ENCODE results near the gene CLDN6. TPM values are rescaled to one million over a fixed set of nuclear protein-coding genes. Genes with fewer than 3 reads are reported as not detected.

Gene CLDN6
- total RNA-seq, 3 donors from 2014 or later (not counting 1 experiment from before 2014, with no cell fraction given), result not detected

DNA sequence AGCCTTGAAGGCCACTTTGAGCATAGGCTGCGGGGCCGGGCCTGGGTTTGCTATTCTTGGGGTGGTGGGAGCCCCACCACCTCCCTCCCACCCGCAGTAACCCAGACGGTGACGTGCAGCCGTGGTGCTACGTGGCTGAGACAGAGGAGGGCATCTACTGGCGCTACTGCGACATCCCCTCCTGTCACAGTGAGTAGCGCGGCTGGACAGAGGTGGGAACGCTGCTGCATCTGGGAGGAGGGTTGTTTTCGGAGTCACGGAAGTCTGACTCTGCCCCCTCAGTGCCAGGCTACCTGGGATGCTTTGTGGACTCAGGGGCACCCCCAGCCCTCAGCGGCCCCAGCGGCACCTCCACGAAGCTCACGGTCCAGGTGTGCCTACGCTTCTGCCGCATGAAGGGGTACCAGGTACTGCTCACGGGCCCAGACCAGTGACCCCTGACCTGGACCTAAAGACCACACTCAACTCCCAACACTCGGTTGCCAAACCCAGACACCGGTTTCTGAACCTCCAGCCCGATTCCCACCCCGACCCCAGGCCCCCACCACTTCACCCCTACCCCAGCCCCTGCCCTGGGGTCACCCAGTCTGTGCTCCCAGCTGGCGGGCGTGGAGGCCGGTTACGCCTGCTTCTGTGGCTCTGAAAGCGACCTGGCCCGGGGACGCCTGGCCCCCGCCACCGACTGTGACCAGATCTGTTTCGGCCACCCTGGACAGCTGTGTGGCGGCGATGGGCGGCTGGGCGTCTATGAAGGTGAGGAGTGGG lies 51.8 kb downstream of the CLDN6 start:
- intact Hi-C loops (cut with micrococcal nuclease), result no loop called here
- peaks cover 58% of the 10 kb centered on the region for H3K27me3 ChIP-seq (ENCODE audit: control insufficient read depth, insufficient read depth, low read length)
- no peak for DNase-seq

More for the DNA sequence above, 51.8 kb downstream of the CLDN6 start:
- no peak for ATAC-seq
- H3K36me3 Mint-ChIP-seq, result no peaks in the 10 kb centered on the region
- H3K27ac Mint-ChIP-seq, result no peak overlapping the region
- Histone ChIP-seq H3K36me3 (ENCODE audit: control insufficient read depth, insufficient read depth, low read length) (no peaks in the 10 kb centered on the region), H3K9me3 (ENCODE audit: control insufficient read depth, insufficient read depth, low read length) (no peaks in the 10 kb centered on the region), H3K4me3 (ENCODE audit: low read length) (no peak overlapping the region), H3K4me1 (ENCODE audit: control insufficient read depth, insufficient read depth, low read length) (peaks cover 72% of the 10 kb centered on the region), H3K27ac (ENCODE audit: low read length) (no peak overlapping the region)
- peaks cover 10 to 39% of the 10 kb centered on the region in 2 donors for H3K4me1 Mint-ChIP-seq
- H3K9me3 Mint-ChIP-seq, result no peaks in the 10 kb centered on the region
- H3K4me3 Mint-ChIP-seq, result peak overlapping the region; percentile 49
- TF ChIP-seq, protein P1, sequence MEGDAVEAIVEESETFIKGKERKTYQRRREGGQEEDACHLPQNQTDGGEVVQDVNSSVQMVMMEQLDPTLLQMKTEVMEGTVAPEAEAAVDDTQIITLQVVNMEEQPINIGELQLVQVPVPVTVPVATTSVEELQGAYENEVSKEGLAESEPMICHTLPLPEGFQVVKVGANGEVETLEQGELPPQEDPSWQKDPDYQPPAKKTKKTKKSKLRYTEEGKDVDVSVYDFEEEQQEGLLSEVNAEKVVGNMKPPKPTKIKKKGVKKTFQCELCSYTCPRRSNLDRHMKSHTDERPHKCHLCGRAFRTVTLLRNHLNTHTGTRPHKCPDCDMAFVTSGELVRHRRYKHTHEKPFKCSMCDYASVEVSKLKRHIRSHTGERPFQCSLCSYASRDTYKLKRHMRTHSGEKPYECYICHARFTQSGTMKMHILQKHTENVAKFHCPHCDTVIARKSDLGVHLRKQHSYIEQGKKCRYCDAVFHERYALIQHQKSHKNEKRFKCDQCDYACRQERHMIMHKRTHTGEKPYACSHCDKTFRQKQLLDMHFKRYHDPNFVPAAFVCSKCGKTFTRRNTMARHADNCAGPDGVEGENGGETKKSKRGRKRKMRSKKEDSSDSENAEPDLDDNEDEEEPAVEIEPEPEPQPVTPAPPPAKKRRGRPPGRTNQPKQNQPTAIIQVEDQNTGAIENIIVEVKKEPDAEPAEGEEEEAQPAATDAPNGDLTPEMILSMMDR (IDR thresholded peaks at IDR 0.05), result no peak
- WGBS (ENCODE audit: insufficient coverage), result 63% methylated on average over 38 of the region's 39 CpGs
- peaks cover 10 to 17% of the 10 kb centered on the region in 2 donors for H3K27me3 Mint-ChIP-seq (ENCODE audit: low read depth in 2 of 2)

Other genes with a start within 250 kb of the CLDN6 start
- 100 to 1,000 TPM; 146 to 207 (median 161) TPM for gene ELOB, start 240.9 kb downstream of the CLDN6 start, total RNA-seq
- gene PRSS33, start 230.6 kb downstream of the CLDN6 start, total RNA-seq, result under 1 TPM; 0.20 to 0.63 (median 0.54) TPM
- under 1 TPM in 1 of 3 donors, not detected in 2; 0.33 TPM for gene PRSS41, start 219.7 kb downstream of the CLDN6 start, total RNA-seq
- gene PRSS21, start 200.9 kb downstream of the CLDN6 start, total RNA-seq, result 1 to 10 TPM in 1 of 3 donors, under 1 TPM in 1, not detected in 1; 0.64 to 6.6 TPM
- gene ZG16B, start 187.9 kb downstream of the CLDN6 start, total RNA-seq, result 1 to 10 TPM in 2 of 3 donors, under 1 TPM in 1; 0.78 to 1.5 (median 1.1) TPM
- gene PRSS22, start 160.0 kb downstream of the CLDN6 start, total RNA-seq, result 1 to 10 TPM; 1.5 to 7.7 (median 3.3) TPM
- 10 to 100 TPM; 12.0 to 12.7 (median 12.6) TPM for gene FLYWCH2, start 135.0 kb downstream of the CLDN6 start, total RNA-seq
- 100 to 1,000 TPM in 2 of 3 donors, 10 to 100 TPM in 1; 85.1 to 148 (median 130) TPM for gene FLYWCH1, start 106.3 kb downstream of the CLDN6 start, total RNA-seq
- under 1 TPM in 1 of 3 donors, not detected in 2; 0.16 TPM for gene KREMEN2, start 53.9 kb downstream of the CLDN6 start, total RNA-seq
- 1 to 10 TPM; 2.9 to 4.4 (median 3.5) TPM for gene PAQR4, start 48.8 kb downstream of the CLDN6 start, total RNA-seq
- gene PKMYT1, start 37.7 kb downstream of the CLDN6 start, total RNA-seq, result 1 to 10 TPM; 2.6 to 5.9 (median 3.5) TPM
- gene CLDN9, start 5.3 kb downstream of the CLDN6 start, total RNA-seq, result under 1 TPM in 2 of 3 donors, not detected in 1; 0.34 to 0.35 TPM
- gene TNFRSF12A, start 2.2 kb upstream of the CLDN6 start, total RNA-seq, result 1 to 10 TPM; 2.4 to 3.7 (median 3.1) TPM
- 10 to 100 TPM; 15.4 to 21.8 (median 16.0) TPM for gene HCFC1R1, start 5.8 kb upstream of the CLDN6 start, total RNA-seq
- gene THOC6, start 5.9 kb upstream of the CLDN6 start, total RNA-seq, result 10 to 100 TPM; 17.1 to 21.5 (median 17.2) TPM
- not detected for gene BICDL2, start 18.8 kb upstream of the CLDN6 start, total RNA-seq
- 10 to 100 TPM in 1 of 3 donors, 1 to 10 TPM in 2; 2.0 to 62.2 (median 5.6) TPM for gene MMP25, start 28.4 kb upstream of the CLDN6 start, total RNA-seq
- gene IL32, start 47.5 kb upstream of the CLDN6 start, total RNA-seq, result 100 to 1,000 TPM; 305 to 562 (median 319) TPM
- under 1 TPM; 0.65 to 0.96 (median 0.77) TPM for gene ZSCAN10, start 81.1 kb upstream of the CLDN6 start, total RNA-seq
- under 1 TPM in 1 of 3 donors, not detected in 2; 0.16 TPM for gene ZNF205, start 94.4 kb upstream of the CLDN6 start, total RNA-seq
- gene ZNF213, start 116.8 kb upstream of the CLDN6 start, total RNA-seq, result 1 to 10 TPM; 4.8 to 6.8 (median 5.1) TPM
- gene OR1F1, start 170.0 kb upstream of the CLDN6 start, total RNA-seq, result not detected
- 10 to 100 TPM in 1 of 3 donors, 1 to 10 TPM in 2; 5.3 to 10.9 (median 5.6) TPM for gene ZNF200, start 217.0 kb upstream of the CLDN6 start, total RNA-seq
- gene MEFV, start 238.4 kb upstream of the CLDN6 start, total RNA-seq, result 1 to 10 TPM; 2.4 to 6.2 (median 5.4) TPM